Cardiac muscle cell (in vitro differentiated cells and primary cell): ENCODE measurements around the gene PPT1. TPM values are rescaled to one million over a fixed set of nuclear protein-coding genes. Genes with fewer than 3 reads are reported as not detected.

Experiments
- DNase-seq, 2 donors: peaks; one replicate each; pipeline versions ENCODE4 v3.0.0 to v3.0.0-alpha.2; 2010 to 2017; ENCODE audit warnings: low read depth in 1 of 2, low spot score in 1 of 2
- H3K27ac ChIP-seq: fragments of 200-600 bp; sonication (generic); 2 replicates; pipeline ENCODE4 v1.5.1; 2016
- H3K27me3 ChIP-seq: fragments of 200-600 bp; sonication (generic); 2 replicates; pipeline ENCODE4 v1.6.0; 2016; ENCODE audit warnings: control low read depth
- H3K36me3 ChIP-seq: fragments of 200-600 bp; sonication (generic); 2 replicates; pipeline ENCODE4 v1.5.1; 2016; ENCODE audit warnings: control low read depth
- H3K4me1 ChIP-seq: fragments of 200-600 bp; sonication (generic); 2 replicates; pipeline ENCODE4 v1.8.1; 2017; ENCODE audit warnings: low read depth, mild to moderate bottlenecking, mixed run types
- H3K4me3 ChIP-seq: fragments of 200-600 bp; sonication (generic); 2 replicates; pipeline ENCODE4 v1.5.1; 2016; ENCODE audit warnings: mild to moderate bottlenecking
- H3K9me3 ChIP-seq: fragments of 200-600 bp; sonication (generic); 2 replicates; pipeline ENCODE4 v1.5.1; 2017; ENCODE audit warnings: low read depth, mild to moderate bottlenecking, control low read depth
- CTCF ChIP-seq: IDR thresholded peaks from 2 replicates; pipeline ENCODE4 v1.5.1; 2012; ENCODE audit warnings: low read depth, mild to moderate bottlenecking, low read length
- polyA plus RNA-seq: library from polyadenylated mRNA; unstranded; fragments of >200 nt; fragmentation: Nextera tagmentation; extraction: Ambion mirVana; gene quantifications from 2 replicates; pipeline ENCODE4 v1.2.1, GENCODE V29; 2016
- total RNA-seq: library from RNA; depleted of rRNA; stranded (reverse); fragments of >200 nt; gene quantifications from 2 replicates; pipeline ENCODE4 v1.2.3, GENCODE V29; 2016

The PPT1 gene
- total and polyA plus RNA-seq, 2 experiments from 2014 or later: 18.5 to 52.0 TPM

GRCh38 chr1:40058453-40059337 lies 38.4 kb downstream of the PPT1 start:
- no peak overlapping the region for H3K4me3 ChIP-seq
- peak in 1 of 2 donors; percentile 33 for DNase-seq
- no peak overlapping the region for H3K27ac ChIP-seq
- H3K9me3 ChIP-seq: no peaks in the 10 kb centered on the region
- H3K27me3 ChIP-seq: no peaks in the 10 kb centered on the region
- no peaks in the 10 kb centered on the region for H3K4me1 ChIP-seq
- peaks cover 24% of the 10 kb centered on the region for H3K36me3 ChIP-seq
- TF ChIP-seq CTCF: no peak

- Histone ChIP-seq H3K4me3 (no peak overlapping the region), H3K27me3 (no peaks in the 10 kb centered on the region), H3K36me3 (peaks cover 21% of the 10 kb centered on the region), H3K27ac (no peak overlapping the region), H3K9me3 (no peaks in the 10 kb centered on the region), H3K4me1 (no peaks in the 10 kb centered on the region)
- no peak for TF ChIP-seq CTCF
- no peak for DNase-seq
These were observed 39.0 kb downstream of the PPT1 start for GRCh38 chr1:40058097-40058452.

- no peaks in the 10 kb centered on the region for H3K9me3 ChIP-seq
- H3K36me3 ChIP-seq: peaks cover 21% of the 10 kb centered on the region
- no peak for TF ChIP-seq CTCF
- H3K27me3 ChIP-seq: no peaks in the 10 kb centered on the region
- H3K4me3 ChIP-seq: no peak overlapping the region
- peak in 1 of 2 donors; percentile 48 for DNase-seq
- H3K27ac ChIP-seq: peak overlapping the region; percentile 40
- H3K4me1 ChIP-seq: no peaks in the 10 kb centered on the region
These were observed 39.6 kb downstream of the PPT1 start for GRCh38 chr1:40057310-40058030.

- Histone ChIP-seq H3K36me3 (peaks cover 19% of the 10 kb centered on the region), H3K4me1 (no peaks in the 10 kb centered on the region), H3K9me3 (no peaks in the 10 kb centered on the region), H3K4me3 (no peak overlapping the region), H3K27ac (no peak overlapping the region), H3K27me3 (no peaks in the 10 kb centered on the region)
- no peak for TF ChIP-seq CTCF
- DNase-seq: no peak
These were observed 40.3 kb downstream of the PPT1 start for GRCh38 chr1:40056519-40057309.

- H3K4me3 ChIP-seq: no peak overlapping the region
- no peak for DNase-seq
- no peaks in the 10 kb centered on the region for H3K27me3 ChIP-seq
- no peaks in the 10 kb centered on the region for H3K9me3 ChIP-seq
- H3K27ac ChIP-seq: no peak overlapping the region
- H3K36me3 ChIP-seq: no peaks in the 10 kb centered on the region
- no peak for TF ChIP-seq CTCF
- peaks cover 7% of the 10 kb centered on the region for H3K4me1 ChIP-seq
These were observed 43.7 kb downstream of the PPT1 start for GRCh38 chr1:40053138-40053887.
